A204.1 (cell line): Measurements from ENCODE around the gene CPB1.
"Not testable (repeated sequence)": the region's sequence is repeated elsewhere in the genome, so short reads cannot be mapped to it uniquely, and the experiment has no call there.

Source experiments
- FAIRE-seq: peaks from 2 replicates; lab custom pipeline; 2012; peaks lifted over from hg19 to GRCh38; lab: Jason Lieb, UNC

Gene CPB1

DNA sequence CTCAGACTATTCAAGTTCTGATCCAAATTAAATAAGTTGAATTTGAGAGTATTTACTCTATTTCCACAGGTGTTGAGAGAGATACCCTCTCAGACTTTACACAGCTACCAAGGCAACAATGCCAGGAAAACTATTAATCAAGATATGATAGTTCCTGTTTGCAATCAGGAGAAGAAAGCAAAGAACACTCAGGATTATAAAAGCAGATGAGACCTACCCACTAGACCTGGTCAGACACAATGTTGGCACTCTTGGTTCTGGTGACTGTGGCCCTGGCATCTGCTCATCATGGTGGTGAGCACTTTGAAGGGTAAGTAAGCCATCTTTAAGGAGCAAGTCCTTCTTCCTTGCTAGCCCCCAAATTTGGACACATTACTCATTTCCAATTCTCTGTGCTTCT is at the start of gene CPB1:
TSS of gene CPB1 (plus strand) at position 227 of the 400 bp plus-strand sequence. CDS start at position 240, 13 bp downstream.
- no peak for FAIRE-seq

DNA sequence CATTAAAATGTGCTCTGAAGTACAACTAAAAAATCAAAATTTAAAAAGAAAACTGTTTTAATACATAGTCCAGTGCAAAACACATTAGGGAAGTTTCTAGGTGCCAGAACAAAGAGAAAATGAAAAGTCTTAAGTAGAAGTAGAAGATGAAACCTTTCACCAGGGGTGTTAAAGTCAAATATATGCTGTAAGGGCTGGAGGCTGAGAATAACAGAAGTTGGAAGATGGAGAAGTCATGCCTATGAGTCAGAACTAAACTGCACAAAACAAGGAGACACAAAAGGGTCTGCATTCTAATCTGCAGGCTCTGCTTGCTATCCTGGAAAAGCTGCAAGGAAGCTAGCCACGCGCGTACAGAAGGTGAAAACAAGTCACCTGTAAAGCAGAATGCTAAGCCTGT is 48.7 kb upstream of the CPB1 start:
- FAIRE-seq, result no peak

DNA sequence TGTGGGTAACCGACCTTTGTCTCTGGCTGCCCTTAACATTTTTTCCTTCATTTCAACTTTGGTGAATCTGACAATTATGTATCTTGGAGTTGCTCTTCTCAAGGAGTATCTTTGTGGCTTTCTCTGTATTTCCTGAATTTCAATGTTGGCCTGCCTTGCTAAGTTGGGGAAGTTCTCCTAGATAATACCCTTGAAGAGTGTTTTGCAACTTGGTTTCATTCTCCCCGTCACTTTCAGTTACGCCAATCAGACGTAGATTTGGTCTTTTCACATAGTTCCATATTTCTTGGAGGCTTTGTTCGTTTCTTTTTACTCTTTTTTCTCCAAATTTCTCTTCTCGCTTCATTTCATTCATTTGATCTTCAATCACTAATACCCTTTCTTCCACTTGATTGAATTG is 42.6 kb upstream of the CPB1 start:
- not testable (repeated sequence) for FAIRE-seq

DNA sequence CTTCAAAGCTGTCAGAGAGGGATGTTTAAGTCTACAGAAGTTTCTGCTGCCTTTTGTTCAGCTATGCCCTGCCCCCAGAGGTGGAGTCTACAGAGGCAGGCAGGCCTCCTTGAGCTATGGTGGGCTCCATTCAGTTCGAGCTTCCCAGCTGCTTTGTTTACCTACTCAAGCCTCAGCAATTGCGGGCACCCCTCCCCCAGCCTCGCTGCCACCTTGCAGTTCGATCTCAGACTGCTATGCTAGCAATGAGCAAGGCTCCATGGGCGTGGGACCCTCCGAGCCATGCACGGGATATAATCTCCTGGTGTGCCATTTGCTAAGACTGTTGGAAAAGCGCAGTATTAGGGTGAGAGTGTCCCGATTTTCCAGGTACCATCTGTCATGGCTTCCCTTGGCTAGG is 41.5 kb upstream of the CPB1 start:
- not testable (repeated sequence) for FAIRE-seq

DNA sequence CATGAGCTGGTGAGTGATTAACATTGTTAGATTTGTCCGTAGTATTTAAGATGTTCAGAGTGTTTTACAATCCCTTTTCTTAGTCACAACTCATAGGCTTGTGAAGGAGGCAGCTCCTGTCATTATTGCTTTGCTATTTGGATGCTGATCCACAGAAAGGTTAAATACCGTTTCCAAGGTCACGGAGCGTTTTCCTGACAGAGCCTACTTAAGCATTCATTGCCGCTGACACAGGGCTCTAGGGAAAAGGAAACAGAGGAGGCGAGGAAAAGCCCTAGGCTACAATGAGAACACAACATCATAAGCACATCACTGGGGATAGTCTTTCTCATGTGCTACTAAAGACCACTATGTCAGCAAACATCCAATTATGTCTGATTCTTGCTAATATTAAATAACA is 38.5 kb upstream of the CPB1 start:
- no peak for FAIRE-seq

DNA sequence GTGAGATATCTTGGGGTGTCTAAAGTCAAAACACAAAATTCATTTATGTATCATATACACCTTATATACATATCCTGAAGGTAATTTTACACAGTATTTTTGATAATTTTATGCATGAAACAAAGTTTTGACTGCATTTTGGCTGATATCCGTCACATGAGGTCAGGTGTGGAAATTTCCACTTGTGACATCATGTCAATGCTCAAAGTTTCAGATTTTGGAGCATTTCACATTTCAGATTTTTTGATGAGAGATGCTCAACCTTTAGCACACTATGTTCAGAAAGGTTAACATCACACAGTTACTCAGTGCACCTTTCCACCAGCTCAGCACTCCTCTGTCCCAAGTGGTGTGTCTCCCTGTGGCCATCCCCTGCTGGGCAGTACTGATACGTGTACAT is 37.7 kb upstream of the CPB1 start:
- FAIRE-seq, result no peak

DNA sequence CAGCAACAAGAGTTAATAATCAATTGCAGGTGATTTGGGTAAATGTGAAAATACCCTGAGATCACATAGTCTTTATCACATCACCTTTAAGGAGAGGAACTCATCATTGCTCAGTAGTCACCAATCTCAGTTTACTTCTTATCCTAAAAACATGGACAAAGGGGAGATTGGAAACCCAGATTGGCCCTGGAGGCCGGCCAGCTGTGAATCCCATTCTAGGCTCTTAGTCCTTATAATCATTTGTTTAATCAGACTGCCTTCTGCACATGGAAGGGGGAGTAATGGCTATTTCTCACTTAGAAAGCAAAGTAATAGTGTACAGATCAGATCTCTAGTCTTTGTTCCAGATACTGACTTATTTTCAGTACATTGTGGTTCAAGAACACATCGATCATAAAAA is 37.2 kb upstream of the CPB1 start:
- no peak for FAIRE-seq

DNA sequence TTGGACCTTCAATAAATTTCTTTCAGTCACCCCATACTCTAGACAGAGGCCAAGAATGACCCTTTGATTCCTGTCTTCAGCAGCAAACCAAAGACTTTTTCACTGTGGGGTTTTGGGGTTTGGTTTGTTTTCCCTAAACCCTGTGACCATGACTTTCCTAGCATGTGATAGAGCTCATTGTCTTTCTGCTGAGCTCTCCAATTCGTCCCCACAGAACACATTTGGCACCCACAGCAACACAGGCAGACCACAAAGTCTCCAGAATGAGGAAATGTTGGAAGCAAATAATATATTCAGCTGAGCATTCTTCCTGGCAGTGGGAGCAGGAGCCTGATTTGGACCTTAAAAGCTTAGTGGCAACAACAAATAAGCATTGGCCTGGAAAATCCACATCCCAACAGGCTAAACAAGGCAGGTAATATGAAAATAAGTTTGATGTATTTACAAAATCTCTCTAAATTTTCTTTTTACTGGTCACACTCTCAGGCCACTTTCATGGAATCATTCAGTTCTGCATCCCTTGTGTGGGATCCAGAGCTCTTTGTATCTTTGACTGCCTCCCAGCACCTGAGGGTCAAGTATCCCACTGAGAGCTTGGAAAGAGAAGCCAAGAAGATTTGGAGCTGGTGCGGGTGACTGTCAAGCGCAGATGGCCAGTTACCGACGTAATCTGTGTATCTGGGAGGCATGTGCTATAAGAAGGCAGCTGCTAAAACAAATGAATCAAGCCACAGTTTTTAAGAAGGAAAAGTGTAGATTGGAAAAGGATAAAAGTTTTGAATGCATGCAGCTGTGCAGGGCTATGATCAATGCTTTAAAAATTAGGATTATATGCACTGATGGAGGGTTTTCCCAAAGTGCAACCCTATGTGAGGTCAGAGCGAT is 36.5 kb upstream of the CPB1 start:
- FAIRE-seq, result no peak

DNA sequence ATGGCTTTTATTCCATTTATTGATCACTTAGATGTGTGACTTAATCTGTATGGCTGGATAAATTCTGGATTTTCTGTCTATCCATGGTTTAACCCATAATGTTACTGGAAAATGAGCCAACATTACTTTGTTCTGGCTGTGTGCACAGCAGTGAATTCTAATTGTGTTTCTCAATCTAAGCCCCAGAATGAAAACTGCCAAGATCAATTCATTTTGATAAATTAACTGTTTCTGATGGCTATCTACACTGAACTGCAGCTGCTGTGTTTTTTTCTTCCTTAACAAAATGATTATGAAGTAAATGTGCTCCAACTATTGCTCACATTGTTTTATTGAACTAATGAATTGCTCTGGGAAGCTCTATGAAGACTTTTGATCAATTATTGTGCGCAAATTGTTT is 35.7 kb upstream of the CPB1 start:
- no peak for FAIRE-seq

DNA sequence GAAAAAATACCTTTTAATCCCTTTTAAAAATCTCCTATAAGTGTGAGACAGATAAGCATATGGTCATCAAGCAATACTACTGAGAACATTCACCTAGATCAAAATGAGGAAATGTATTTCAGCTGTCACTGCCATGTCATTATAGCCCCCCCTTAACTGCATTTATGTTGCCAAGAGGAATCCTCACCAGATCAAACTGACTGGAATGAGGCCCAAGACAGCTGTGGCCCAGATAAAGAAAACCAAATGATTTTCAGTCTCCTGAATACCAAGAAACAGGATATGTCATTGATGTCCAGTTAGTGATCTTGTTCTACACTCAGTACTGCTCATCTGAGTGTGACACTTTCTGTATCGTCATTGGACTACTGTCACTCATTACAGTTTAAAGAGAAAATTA is 35.1 kb upstream of the CPB1 start:
- no peak for FAIRE-seq

DNA sequence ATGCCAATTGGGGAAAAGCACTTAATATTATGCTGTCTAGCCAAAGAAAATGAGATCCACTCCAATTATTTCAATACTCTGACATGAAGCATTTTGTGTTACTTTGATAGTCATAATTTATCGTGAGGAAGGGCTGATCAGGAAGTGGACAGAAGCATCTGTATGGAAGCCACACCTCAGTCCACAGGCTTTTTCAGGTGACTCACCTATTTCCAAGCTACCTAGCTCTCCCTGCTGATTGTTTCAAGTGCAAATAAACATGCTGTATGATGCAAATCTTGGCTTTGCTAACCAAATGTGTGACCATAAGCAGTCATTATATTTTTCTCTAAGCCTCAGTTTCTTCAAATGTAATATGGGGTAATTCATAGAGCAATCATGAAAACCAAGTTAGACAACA is 30.8 kb upstream of the CPB1 start:
- no peak for FAIRE-seq

DNA sequence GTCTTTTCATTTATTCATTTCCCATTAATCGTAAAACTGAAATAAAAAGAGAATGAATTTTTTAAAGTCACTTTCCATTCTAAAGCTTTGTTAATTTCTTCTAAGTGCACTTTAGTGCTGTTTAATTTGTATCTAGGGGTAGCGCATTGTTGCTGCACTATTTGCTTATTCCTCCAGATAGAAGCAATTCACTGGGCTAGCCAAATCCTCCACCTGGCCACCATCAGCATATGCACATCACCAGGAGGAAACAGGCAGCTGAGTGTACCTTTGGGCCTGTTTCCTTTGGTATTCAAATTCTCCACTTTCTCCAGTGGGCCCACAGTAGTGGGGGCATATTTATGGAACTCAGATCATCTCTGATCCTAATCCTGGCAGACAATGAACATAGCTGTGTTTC is 29.8 kb upstream of the CPB1 start:
- FAIRE-seq, result no peak

DNA sequence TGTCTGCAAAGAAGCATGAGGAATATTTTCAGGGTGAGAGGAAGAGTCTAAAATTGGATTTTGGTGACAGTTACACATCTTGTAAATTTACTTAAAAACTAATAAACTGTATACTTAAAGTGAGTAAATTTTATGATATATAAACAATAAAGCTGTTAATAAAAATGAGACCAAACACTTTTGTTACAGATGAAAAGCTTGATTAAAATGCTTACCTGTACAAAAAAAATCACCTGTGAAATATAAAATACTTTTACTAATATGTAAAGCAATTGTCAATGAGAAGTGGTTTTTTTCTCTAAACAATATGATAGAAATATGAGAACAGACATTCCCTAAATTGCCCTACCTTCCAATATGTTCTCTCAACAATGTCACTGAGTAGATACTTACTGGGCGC is 27.2 kb upstream of the CPB1 start:
- FAIRE-seq, result no peak

DNA sequence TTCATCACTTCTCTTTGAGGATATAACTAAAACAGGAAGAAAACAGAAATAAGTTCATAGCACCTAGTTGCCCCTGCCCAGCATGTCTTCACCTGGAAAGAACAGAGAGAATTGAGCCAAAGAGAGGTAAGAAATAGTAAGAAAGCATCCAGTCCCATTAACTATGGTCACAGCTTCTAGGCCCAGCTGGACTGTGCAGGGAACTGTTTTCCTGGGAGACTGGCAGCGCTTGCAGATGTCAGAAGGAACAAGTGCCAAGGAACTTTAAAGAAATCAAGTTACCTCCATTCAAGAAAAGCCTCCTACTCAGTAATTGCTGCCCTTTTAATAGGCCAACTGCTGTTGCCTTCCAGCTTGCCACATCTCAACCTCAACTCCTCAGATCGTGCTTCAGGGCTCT is 17.8 kb upstream of the CPB1 start:
- no peak for FAIRE-seq

DNA sequence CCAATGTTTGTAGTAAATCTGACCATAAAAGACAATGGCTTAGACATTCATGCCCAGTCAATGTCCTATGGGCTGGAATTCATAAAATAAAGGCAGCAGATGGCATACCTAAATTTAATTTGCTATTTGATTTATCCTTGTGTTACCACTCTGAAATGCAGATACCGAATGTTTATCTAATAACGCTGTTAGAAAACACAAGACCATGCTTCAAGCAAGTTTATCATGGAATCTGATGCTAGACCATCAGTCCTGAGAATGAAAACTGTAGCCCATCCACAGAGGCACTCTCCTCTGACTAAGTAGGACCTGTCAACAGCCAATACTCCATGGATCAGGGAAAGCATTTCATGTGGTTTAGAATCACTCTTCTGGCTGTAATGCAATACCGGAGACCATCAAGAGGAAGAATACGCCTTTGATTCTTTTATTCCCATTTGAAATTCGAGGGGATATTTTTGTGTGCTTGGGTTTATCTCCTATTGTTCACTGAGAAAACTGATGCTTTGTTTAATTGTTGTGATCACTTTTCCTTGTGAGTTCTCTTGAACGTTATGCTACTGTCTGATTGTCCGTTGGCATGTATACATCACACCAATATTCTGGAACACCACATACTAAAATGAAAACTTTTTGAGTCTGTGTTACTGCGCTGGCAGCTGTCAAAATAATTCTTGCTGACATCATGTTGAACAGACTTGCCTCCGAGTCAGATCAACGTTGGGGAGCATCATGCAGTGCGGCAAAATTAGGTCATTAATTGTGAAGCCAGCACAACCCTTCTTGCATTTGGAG is 12.1 kb upstream of the CPB1 start:
- FAIRE-seq, result no peak

DNA sequence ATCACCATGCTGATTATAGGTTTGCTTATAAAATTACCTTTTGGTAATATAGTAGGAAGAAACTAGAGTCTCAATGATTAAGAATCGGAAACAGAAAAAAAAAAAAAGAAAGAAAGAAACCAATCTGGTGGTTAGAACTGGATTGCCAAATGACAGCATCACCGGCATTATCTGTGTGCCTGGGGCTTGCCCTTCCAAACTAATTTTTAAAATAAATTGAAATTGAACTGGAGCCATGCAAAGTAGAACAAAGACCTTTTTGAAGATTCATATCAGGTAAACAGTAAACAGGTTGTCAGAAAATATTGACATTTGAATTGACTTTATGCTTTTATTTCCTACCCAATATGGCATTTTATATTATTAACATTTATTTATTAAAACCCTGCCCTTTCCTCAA is 11.2 kb upstream of the CPB1 start:
- no peak for FAIRE-seq

DNA sequence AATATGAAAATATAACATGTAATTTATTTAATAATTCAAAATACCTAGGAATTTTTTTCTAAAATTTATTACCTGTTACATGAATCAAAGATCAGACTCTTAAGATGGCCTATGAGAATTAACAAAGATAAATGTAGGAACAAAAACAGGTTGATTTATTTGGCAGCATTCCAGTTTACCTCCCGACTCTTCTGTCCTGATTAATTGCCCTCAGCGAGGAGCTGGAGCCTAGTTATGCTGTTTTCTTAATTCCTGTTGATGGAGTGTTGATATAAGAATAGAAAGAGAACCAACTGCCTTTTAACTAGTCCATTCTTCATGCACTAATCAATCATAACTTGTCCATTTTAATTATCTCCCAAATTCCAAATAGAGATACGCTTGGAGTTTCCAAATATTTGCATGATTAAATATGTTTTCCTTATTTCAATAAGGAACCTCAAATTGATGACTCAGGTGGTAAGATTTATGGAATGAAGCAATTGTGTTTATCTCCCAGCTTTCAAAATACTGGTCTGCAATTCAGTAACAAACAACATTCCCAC is 10.6 kb upstream of the CPB1 start:
- no peak for FAIRE-seq

DNA sequence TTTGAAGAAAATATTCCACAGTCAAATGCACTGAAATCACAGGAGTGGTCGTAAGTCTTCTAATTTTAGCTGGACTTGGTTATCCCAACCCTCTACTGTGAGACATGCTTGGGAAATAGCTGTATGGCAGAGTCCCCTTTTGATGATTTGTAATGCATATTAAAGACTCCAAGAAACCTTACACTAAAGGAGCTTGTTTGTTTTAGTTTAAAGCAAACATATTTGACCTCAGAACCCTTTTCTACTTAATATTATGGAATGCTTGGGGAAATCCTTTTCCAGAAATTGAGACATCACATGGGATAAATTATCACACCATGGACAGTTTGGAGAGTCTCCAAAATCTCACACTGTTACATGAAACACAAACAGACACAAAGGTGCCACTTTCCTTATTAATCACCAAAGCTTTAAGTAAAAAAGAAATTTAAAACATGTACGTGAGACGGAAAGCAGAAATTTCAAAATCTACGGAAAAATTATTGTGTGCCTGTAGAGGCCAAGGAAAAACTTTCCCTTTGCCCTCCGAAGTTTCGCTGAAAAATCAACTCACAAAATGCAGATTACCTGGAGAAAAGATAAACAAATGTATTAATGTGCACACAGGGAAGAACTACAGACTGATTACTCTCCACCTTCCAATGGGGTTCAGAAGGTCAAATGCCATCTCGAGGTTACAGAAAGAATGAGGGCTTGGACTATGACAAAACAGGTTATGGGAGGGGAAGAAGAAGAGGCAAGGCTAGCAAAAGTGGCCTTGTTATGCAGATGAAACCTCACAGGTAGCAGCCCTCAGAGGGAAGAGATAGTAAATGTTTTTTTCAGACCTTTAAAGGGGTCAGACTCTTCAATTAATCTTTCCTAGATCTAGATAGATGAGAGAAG is 7.0 kb upstream of the CPB1 start:
- no peak for FAIRE-seq

DNA sequence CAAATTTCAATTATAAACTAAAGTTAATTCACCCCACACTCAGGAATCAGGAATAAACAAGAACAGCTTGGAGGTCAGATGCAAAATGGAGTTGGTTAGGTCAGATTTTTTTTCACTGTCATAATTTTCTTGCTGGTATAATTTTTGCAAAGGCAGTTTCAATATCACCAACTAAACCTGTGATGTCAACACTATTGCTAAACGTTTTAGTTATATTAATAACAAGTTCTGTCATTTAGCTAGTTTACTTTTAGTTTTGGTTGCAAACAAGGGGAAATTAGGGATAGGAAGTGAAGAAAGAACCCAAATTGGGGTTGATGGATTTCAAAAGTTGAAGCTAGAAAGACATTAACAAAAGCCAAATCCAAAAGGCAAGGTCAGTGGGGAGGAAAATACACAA is 4.6 kb upstream of the CPB1 start:
- no peak for FAIRE-seq

DNA sequence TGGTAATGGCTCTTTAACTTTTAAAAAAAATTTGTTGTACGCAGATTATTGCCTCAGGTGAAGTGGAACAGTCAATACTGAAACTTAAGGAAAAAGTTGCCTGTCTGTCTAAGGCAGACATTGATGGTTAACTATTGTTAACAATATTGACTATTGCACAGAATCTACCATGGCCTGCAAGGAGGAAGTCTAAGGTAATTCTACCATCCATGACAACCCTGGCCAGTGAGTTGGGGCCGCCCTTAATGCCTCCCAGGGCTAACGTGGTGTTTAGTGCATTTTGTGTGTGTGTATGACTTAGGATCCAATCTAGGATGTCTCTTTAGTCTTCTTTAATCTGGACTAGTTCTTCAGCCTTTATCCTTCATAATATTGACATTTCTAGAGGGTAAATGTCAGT is 2.1 kb upstream of the CPB1 start:
- no peak for FAIRE-seq

DNA sequence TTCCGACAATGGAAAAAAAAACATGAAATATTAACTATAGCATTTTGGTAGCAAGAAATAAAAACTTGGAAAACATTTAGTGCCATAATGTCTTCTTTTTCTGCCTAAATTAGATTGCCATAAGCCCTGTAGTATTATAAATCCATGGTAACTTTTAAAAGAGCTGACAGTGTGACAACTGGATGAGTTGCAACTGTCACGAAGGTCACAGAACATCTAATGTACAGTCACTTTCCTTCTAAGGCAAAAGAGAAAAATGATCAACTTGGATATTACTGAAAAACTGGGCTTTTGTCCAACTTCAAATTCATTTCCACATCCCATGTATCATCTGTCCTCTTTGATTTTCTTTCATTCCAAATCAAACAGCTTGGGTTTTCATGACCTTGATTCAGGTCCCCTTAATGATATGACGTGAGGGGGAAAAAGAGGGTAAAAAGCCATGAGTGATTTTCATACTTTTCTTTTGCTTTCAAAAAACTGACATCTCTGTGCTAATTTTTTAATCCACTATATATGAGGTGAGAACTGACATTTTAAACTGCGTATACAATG is 602 bp downstream of the CPB1 start:
- FAIRE-seq, result no peak

DNA sequence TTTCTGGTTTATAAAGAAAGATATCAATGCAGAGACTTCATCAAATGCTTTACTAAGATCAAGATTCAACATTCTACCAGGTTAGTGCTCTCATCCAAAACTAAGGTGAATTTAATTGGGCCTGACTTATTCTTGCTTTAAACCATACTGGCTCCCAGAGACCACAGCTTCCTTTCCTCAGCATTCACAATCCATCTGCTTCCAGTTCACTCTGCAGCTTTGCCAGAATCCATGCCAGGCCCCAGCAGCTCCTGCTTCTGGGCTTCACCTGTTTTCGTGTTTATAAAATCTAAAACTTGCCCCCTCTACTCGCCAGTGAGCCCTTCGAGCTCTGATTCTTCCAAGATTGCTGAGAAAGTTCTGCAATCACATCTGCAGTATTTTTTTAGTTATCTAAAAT is 2.3 kb downstream of the CPB1 start:
- no peak for FAIRE-seq
